Transverse colon (tissue), 4 donors: ENCODE measurements around the gene DLGAP1. TPM values are rescaled to one million over a fixed set of nuclear protein-coding genes. Genes with fewer than 3 reads are reported as not detected.

Experiments used
- DNase-seq: peaks from one replicate; pipeline ENCODE4 v3.0.0-alpha.2; 2019
- H3K27ac ChIP-seq, 4 donors: fragments of 200-600 bp; sonication (generic); 2 replicates each; pipeline ENCODE4 v1.5.1; 2016 to 2018; ENCODE audit warnings: inconsistent platforms in 4 of 4
- H3K27me3 ChIP-seq: fragments of 200-600 bp; sonication (generic); 2 replicates; pipeline ENCODE4 v1.5.1; 2017; ENCODE audit warnings: inconsistent platforms
- H3K36me3 ChIP-seq, 4 donors: fragments of 200-600 bp; sonication (generic); 2 replicates each; pipeline ENCODE4 v1.5.1; 2017 to 2019; ENCODE audit warnings: inconsistent platforms in 4 of 4
- H3K4me1 ChIP-seq, 4 donors: fragments of 200-600 bp; sonication (generic); 2 replicates each; pipeline ENCODE4 v1.5.1; 2017 to 2020; ENCODE audit warnings: inconsistent platforms in 4 of 4
- H3K4me3 ChIP-seq, 4 donors: fragments of 200-600 bp; sonication (generic); 1 replicate in 1 of 4; 2 replicates in 3 of 4; pipeline versions ENCODE4 v1.5.1 to v1.6.1; 2017 to 2019; ENCODE audit warnings: inconsistent platforms in 4 of 4
- H3K9me3 ChIP-seq, 2 donors: fragments of 200-600 bp; sonication (generic); 2 replicates each; pipeline ENCODE4 v1.5.1; 2017 to 2019; ENCODE audit warnings: inconsistent platforms in 2 of 2
- EP300 ChIP-seq: sonication (generic); formaldehyde crosslinking; IDR thresholded peaks from one replicate; pipeline ENCODE4 v1.6.1; 2017; ENCODE audit warnings: antibody characterized with exemption, low read depth
- POLR2A ChIP-seq: fragments of 450-650 bp; IDR thresholded peaks from one replicate; pipeline ENCODE4 v1.6.1; 2016; ENCODE audit warnings: antibody characterized with exemption, mild to moderate bottlenecking, moderate library complexity
- POLR2AphosphoS5 ChIP-seq, 3 donors: sonication (generic); formaldehyde crosslinking; IDR thresholded peaks; one replicate each; pipeline ENCODE4 v1.6.1; 2016; ENCODE audit warnings: antibody characterized with exemption in 3 of 3
- WGBS, 2 donors: methylation state at CpG; one replicate each; pipeline ENCODE4 v1.1.5; 2018; ENCODE audit warnings: low coverage in 1 of 2; 5-methylcytosine and 5-hydroxymethylcytosine counted together
- in situ Hi-C, 4 donors: fragments of 200-750 bp; cut with MboI; loops; one replicate each; pipeline versions ENCODE4 v1.15.0 to v1.15.1; 2017; ENCODE audit warnings: low sequenced_read_pairs in 3 of 4, low pct_ligation_motif_present in 1 of 4, low pct_unique_long_range_greater_than_20kb in 1 of 4
- intact Hi-C: fragments of 100-400 bp; cut with DNase I; formaldehyde crosslinking; loops from one replicate; pipeline ENCODE4 v1.15.1; 2023; ENCODE audit warnings: low total_unique reads
- total RNA-seq, 4 donors: library from RNA; depleted of rRNA; stranded (reverse); fragments of >200 nt; gene quantifications; one replicate each; pipeline ENCODE4 v1.1.0, GENCODE V29; 2016
- TF ChIP-seq, protein P1 (sequence below), 5 experiments: fragments of 200-600 bp in 3 of 5; fragments of 450-650 bp in 2 of 5; sonication (generic) in 3 of 5; IDR thresholded peaks; 1 replicate in 2 of 5; 2 replicates in 3 of 5; pipeline ENCODE4 v1.5.1; 2016 to 2017; ENCODE audit warnings: antibody characterized with exemption in 5 of 5, inconsistent platforms in 3 of 5, mild to moderate bottlenecking in 2 of 5, moderate library complexity in 1 of 5

DLGAP1 gene
- total RNA-seq, 4 donors from 2014 or later = 2.7 to 7.2 (median 3.3) TPM

GRCh38 chr18:4283746-4284291 lies 171.3 kb downstream of the DLGAP1 start:
- in situ Hi-C loops = no loop called here
- Histone ChIP-seq H3K27me3 (no peaks in the 10 kb centered on the region), H3K27ac (no peak overlapping the region), H3K4me1 (no peaks in the 10 kb centered on the region), H3K9me3 (no peaks in the 10 kb centered on the region), H3K36me3 (no peaks in the 10 kb centered on the region), H3K4me3 (no peak overlapping the region)
- WGBS, 2 donors = 50 to 53% methylated on average over 2 to 4 of the region's 4 CpGs
- no peak for DNase-seq
- intact Hi-C loops = no loop called here
- TF ChIP-seq EP300 (no peak), POLR2A (no peak), POLR2AphosphoS5 (IDR thresholded peaks at IDR 0.05) (no peak)
- TF ChIP-seq, protein P1, sequence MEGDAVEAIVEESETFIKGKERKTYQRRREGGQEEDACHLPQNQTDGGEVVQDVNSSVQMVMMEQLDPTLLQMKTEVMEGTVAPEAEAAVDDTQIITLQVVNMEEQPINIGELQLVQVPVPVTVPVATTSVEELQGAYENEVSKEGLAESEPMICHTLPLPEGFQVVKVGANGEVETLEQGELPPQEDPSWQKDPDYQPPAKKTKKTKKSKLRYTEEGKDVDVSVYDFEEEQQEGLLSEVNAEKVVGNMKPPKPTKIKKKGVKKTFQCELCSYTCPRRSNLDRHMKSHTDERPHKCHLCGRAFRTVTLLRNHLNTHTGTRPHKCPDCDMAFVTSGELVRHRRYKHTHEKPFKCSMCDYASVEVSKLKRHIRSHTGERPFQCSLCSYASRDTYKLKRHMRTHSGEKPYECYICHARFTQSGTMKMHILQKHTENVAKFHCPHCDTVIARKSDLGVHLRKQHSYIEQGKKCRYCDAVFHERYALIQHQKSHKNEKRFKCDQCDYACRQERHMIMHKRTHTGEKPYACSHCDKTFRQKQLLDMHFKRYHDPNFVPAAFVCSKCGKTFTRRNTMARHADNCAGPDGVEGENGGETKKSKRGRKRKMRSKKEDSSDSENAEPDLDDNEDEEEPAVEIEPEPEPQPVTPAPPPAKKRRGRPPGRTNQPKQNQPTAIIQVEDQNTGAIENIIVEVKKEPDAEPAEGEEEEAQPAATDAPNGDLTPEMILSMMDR (IDR thresholded peaks at IDR 0.05) = no peak

GRCh38 chr18:4282954-4283353 lies 172.2 kb downstream of the DLGAP1 start:
- H3K4me1 ChIP-seq = no peaks in the 10 kb centered on the region
- DNase-seq = no peak
- no peak for TF ChIP-seq EP300
- no peak for TF ChIP-seq POLR2A
- TF ChIP-seq POLR2AphosphoS5 (IDR thresholded peaks at IDR 0.05) = no peak
- TF ChIP-seq, protein P1 (IDR thresholded peaks at IDR 0.05) = no peak
- H3K27ac ChIP-seq = no peak overlapping the region
- H3K36me3 ChIP-seq = no peaks in the 10 kb centered on the region
- no peaks in the 10 kb centered on the region for H3K9me3 ChIP-seq
- intact Hi-C loops (no loop called here), in situ Hi-C loops (no loop called here)
- WGBS, 2 donors = 62 to 85% methylated on average over 2 to 3 of the region's 3 CpGs
- H3K4me3 ChIP-seq = no peak overlapping the region
- no peaks in the 10 kb centered on the region for H3K27me3 ChIP-seq

DNA sequence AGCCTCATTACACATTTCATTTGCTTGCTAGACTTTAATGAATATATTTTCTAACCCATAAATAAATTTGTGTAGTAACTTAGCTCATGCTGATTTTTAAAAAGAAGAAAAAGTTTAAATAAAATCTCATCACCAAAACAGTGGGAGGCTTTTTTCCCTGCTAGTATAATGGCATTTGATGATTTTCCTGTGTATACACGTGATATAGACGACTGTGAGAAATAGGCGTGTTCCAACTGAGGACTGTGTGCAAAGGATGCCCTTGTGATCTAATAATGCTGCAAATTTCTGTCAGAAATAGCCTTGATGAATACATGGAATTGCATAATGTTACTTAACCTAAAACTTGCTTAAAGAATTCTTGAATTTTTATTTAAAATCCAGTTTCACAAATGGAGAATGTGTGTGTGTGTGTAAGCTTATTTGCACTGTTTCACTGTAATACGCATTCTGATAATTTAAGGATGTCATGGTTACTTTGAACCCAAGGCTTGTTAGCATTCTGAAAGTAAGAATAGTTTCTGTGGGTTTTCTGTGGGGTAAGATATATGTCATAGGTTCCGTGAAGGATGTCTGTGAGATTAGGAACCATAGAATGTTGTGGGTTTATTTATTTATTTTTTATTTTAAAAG lies 178.0 kb downstream of the DLGAP1 start:
- no peaks in the 10 kb centered on the region for H3K4me1 ChIP-seq
- in situ Hi-C loops (no loop called here), intact Hi-C loops (no loop called here)
- H3K36me3 ChIP-seq = no peaks in the 10 kb centered on the region
- H3K9me3 ChIP-seq = no peaks in the 10 kb centered on the region
- no peak overlapping the region for H3K4me3 ChIP-seq
- TF ChIP-seq, protein P1 (IDR thresholded peaks at IDR 0.05) = no peak
- TF ChIP-seq POLR2AphosphoS5 (IDR thresholded peaks at IDR 0.05) (no peak), EP300 (no peak), POLR2A (no peak)
- 71 to 83% methylated on average over 5 of the region's 5 CpGs for WGBS, 2 donors
- no peak overlapping the region for H3K27ac ChIP-seq
- no peaks in the 10 kb centered on the region for H3K27me3 ChIP-seq
- no peak for DNase-seq

GRCh38 chr18:4271952-4272351 lies 183.2 kb downstream of the DLGAP1 start:
- no peaks in the 10 kb centered on the region for H3K36me3 ChIP-seq
- no peaks in the 10 kb centered on the region for H3K9me3 ChIP-seq
- intact Hi-C loops = no loop called here
- no peak for DNase-seq
- WGBS, 2 donors = 94 to 100% methylated on average over 2 of the region's 2 CpGs
- no peak overlapping the region for H3K27ac ChIP-seq
- TF ChIP-seq, protein P1 (IDR thresholded peaks at IDR 0.05) = no peak
- TF ChIP-seq EP300 = no peak
- TF ChIP-seq POLR2A = no peak
- TF ChIP-seq POLR2AphosphoS5 (IDR thresholded peaks at IDR 0.05) = no peak
- in situ Hi-C loops = no loop called here
- H3K4me3 ChIP-seq = no peak overlapping the region
- H3K4me1 ChIP-seq = no peaks in the 10 kb centered on the region
- no peaks in the 10 kb centered on the region for H3K27me3 ChIP-seq
